Right lobe of liver (tissue), 4 donors: ENCODE results near the gene TXNDC2.

Experiments
- CTCF ChIP-seq, 4 donors: fragments of 200-600 bp in 3 of 4; fragments of 450-650 bp in 1 of 4; IDR thresholded peaks; one replicate each; pipeline versions ENCODE4 v1.5.1 to v1.8.0; 2016 to 2022; ENCODE audit warnings: antibody characterized with exemption in 4 of 4, mild to moderate bottlenecking in 2 of 4
- POLR2A ChIP-seq: fragments of 450-650 bp; IDR thresholded peaks from one replicate; pipeline ENCODE4 v1.6.1; 2017; ENCODE audit warnings: antibody characterized with exemption, mild to moderate bottlenecking
- donor health status: DM: no; HTN: no; CAD: no.
- donor health status: DM: no; HTN: no; CAD: no.
- donor health status: DM: no; HTN: yes; CAD: no.

GRCh38 chr18:9848170-9848879 is 37.4 kb upstream of the TXNDC2 start:
- TF ChIP-seq CTCF (IDR thresholded peaks at IDR 0.05) (no peak), POLR2A (no peak)
